Upper lobe of left lung (tissue), 6 donors: ENCODE measurements around the gene SNX1. TPM values are rescaled to one million over a fixed set of nuclear protein-coding genes. Genes with fewer than 3 reads are reported as not detected.
A peak's percentile ranks its signal among the peaks of the same experiment; 100 is the strongest.

Source experiments
- ATAC-seq, 2 donors: fragments of 200-7000 bp; cut with Tn5 transposase; one replicate each; pipeline ENCODE4 v1.9.1; 2022; ENCODE audit warnings: mild to moderate bottlenecking in 2 of 2, moderate library complexity in 2 of 2; ENCODE audit not compliant: low FRiP score in 2 of 2
- DNase-seq, 2 donors: peaks; one replicate each; pipeline ENCODE4 v3.0.0-alpha.2; 2019 to 2020
- H3K27ac ChIP-seq, 4 donors: fragments of 200-600 bp; sonication (generic); one replicate each; pipeline ENCODE4 v1.5.1; 2016 to 2019
- H3K27me3 ChIP-seq, 4 donors: fragments of 200-600 bp; sonication (generic); one replicate each; pipeline ENCODE4 v1.5.1; 2017 to 2019
- H3K36me3 ChIP-seq, 4 donors: fragments of 200-600 bp; sonication (generic); one replicate each; pipeline ENCODE4 v1.5.1; 2016 to 2019
- H3K4me1 ChIP-seq, 4 donors: fragments of 200-600 bp; sonication (generic); one replicate each; pipeline ENCODE4 v1.5.1; 2018 to 2019
- H3K4me3 ChIP-seq, 4 donors: fragments of 200-600 bp; sonication (generic); one replicate each; pipeline ENCODE4 v1.5.1; 2017 to 2019; ENCODE audit warnings: mild to moderate bottlenecking in 2 of 4, moderate library complexity in 1 of 4
- H3K9me3 ChIP-seq, 4 donors: fragments of 200-600 bp; sonication (generic); one replicate each; pipeline ENCODE4 v1.5.1; 2018 to 2019
- EP300 ChIP-seq, 4 donors: sonication (generic); formaldehyde crosslinking; IDR thresholded peaks; one replicate each; pipeline ENCODE4 v1.5.1; 2017; ENCODE audit warnings: antibody characterized with exemption in 4 of 4, control low read depth in 2 of 4
- POLR2A ChIP-seq, 4 donors: fragments of 450-650 bp; IDR thresholded peaks; one replicate each; pipeline ENCODE4 v1.5.1; 2016 to 2017; ENCODE audit warnings: antibody characterized with exemption in 4 of 4, mild to moderate bottlenecking in 2 of 4
- POLR2AphosphoS5 ChIP-seq, 2 donors: sonication (generic); formaldehyde crosslinking; IDR thresholded peaks; one replicate each; pipeline ENCODE4 v1.5.1; 2017; ENCODE audit warnings: antibody characterized with exemption in 2 of 2
- WGBS, 2 donors: methylation state at CpG; one replicate each; pipeline ENCODE4 v1.1.5; 2017 to 2018; 5-methylcytosine and 5-hydroxymethylcytosine counted together
- total RNA-seq, 6 donors: library from RNA; depleted of rRNA in 4 of 6; stranded (reverse); fragments of >200 nt in 4 of 6; gene quantifications; one replicate each; pipeline versions ENCODE4 v1.1.0 to v1.2.1, GENCODE V29; 2016 to 2021
- TF ChIP-seq, protein P1 (sequence below), 6 experiments: fragments of 450-650 bp in 4 of 6; fragments of 200-600 bp in 2 of 6; sonication (generic) in 2 of 6; IDR thresholded peaks; one replicate each; pipeline ENCODE4 v1.5.1; 2016 to 2019; ENCODE audit warnings: antibody characterized with exemption in 6 of 6
- donor health status: DM: no; HTN: no; CAD: no; lungs with moderate emphysema.
- donor health status: DM: no; HTN: yes; CAD: no; lungs with severe emphysema.

The SNX1 gene
- total RNA-seq, 6 donors from 2014 or later: 103 to 234 (median 154) TPM

DNA sequence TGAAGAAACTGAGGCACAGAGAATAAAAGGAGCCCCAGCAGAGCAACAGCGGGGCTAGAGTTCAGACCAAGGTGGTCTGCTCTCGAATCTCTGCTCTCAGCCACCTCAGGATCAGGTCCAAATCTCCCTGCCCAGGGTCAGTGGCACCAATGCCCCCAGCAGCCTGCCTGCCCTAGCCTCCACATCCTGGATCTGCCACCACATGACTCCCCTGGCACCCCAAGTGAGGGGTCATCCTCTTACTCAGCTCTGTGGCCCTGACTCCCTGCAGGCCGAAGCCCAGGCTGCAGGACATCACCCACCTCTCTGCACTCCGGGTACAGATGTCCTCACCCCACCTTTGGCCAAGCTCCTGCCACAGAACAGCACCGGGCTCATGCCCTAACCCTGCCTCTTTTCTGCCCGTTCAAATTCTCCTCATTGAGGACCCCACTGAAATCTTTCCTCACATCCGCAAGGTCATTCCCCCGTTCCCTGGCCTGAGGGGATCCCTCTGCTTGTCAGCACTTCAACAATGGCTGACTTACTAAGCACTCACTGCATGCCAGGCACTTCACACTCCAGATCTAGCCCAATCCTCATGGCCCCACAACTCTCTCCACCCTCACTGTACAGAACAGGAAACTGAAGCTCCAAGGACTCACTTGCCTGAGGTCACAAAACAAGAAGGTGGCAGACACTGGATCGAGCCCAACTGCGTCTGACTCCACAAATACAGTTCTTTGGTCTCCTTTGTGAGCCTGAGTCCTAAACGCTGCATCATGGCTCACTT, 62.8 kb downstream of the SNX1 start:
- WGBS, 2 donors: 83 to 89% methylated on average over 11 of the region's 11 CpGs
- ATAC-seq: no peak
- Histone ChIP-seq H3K9me3 (no peaks in the 10 kb centered on the region), H3K36me3 (peaks cover 53 to 79% (median 66%) of the 10 kb centered on the region in 4 donors), H3K27ac (peak overlapping the region in 1 of 4 donors; percentile 39), H3K4me3 (no peak overlapping the region), H3K4me1 (peaks cover 26 to 43% (median 40%) of the 10 kb centered on the region in 4 donors), H3K27me3 (no peaks in the 10 kb centered on the region)
- TF ChIP-seq EP300 (IDR thresholded peaks at IDR 0.05) (no peak), POLR2AphosphoS5 (IDR thresholded peaks at IDR 0.05) (no peak), POLR2A (IDR thresholded peaks at IDR 0.05) (no peak)
- TF ChIP-seq, protein P1, sequence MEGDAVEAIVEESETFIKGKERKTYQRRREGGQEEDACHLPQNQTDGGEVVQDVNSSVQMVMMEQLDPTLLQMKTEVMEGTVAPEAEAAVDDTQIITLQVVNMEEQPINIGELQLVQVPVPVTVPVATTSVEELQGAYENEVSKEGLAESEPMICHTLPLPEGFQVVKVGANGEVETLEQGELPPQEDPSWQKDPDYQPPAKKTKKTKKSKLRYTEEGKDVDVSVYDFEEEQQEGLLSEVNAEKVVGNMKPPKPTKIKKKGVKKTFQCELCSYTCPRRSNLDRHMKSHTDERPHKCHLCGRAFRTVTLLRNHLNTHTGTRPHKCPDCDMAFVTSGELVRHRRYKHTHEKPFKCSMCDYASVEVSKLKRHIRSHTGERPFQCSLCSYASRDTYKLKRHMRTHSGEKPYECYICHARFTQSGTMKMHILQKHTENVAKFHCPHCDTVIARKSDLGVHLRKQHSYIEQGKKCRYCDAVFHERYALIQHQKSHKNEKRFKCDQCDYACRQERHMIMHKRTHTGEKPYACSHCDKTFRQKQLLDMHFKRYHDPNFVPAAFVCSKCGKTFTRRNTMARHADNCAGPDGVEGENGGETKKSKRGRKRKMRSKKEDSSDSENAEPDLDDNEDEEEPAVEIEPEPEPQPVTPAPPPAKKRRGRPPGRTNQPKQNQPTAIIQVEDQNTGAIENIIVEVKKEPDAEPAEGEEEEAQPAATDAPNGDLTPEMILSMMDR (IDR thresholded peaks at IDR 0.05): no peak
- no peak for DNase-seq

DNA sequence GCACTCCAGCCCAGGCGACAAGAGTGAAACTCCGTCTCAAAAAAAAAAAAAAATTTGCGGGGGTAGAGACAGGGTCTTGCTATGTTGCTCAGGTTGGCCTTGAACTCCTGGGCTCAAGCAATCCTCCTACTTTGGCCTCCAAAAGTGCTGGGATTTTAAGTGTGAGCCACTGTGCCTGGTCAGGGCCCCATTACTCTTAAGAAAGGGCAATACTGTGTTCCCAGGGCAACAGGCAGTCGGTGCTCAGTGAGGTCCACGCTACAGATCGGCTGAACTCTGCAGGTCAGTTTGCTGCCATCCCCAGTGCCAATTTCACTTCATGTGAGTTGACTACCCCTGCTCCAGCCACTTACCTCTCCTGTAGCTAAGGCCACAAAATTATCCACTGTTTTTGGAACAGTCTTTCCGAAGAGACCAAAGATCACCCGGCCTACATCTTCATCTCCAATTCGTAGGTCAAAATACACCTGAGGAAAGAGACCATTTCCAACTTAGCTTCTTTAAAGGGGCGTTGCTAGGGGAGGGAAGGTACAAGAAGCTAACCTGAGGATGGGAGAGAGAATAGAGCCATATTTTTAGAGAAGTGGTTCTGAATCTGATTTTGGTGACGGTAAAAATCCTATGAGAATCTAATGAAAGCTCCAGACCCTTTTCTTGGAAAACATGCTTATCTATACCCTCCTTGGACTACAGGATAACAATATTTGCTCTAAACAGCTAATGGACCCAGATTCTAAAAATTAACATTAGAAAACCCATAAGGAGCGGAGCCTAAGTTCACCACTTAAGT, 66.1 kb downstream of the SNX1 start:
- TF ChIP-seq, protein P1 (IDR thresholded peaks at IDR 0.05): no peak
- TF ChIP-seq POLR2AphosphoS5 (IDR thresholded peaks at IDR 0.05) (no peak), EP300 (IDR thresholded peaks at IDR 0.05) (no peak), POLR2A (IDR thresholded peaks at IDR 0.05) (no peak)
- ATAC-seq (no peak), DNase-seq (no peak)
- Histone ChIP-seq H3K27ac (peak overlapping the region; percentile 82 to 95 (median 86)), H3K4me3 (peak overlapping the region; percentile 63 to 89 (median 85)), H3K4me1 (peaks cover 29 to 50% (median 47%) of the 10 kb centered on the region in 4 donors), H3K36me3 (peaks cover 36 to 48% (median 45%) of the 10 kb centered on the region in 4 donors), H3K27me3 (no peaks in the 10 kb centered on the region), H3K9me3 (no peaks in the 10 kb centered on the region)
- 50 to 53% methylated on average over 12 of the region's 12 CpGs for WGBS, 2 donors

DNA sequence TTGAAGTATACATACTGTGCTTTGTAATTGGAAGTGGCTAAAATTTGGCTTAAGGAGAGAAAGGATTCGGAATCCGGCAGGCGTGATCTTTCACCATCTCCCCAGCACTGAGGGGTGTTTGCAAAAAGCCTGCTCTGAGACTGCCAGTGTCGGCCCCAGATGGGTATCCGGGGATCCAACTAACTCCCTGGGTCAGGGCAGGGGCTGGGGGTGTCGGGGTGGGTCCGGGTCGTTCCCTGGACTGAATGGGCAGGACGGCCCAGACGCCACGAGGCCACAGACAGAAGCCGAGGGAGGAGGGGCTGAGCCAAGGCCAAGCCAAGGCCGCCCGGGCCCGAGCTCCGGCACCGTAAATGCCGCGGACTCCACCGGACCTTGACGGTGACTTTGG, 66.7 kb downstream of the SNX1 start:
- no peak for TF ChIP-seq POLR2A (IDR thresholded peaks at IDR 0.05)
- no peak for TF ChIP-seq EP300 (IDR thresholded peaks at IDR 0.05)
- no peak for TF ChIP-seq POLR2AphosphoS5 (IDR thresholded peaks at IDR 0.05)
- TF ChIP-seq, protein P1 (IDR thresholded peaks at IDR 0.05): no peak
- WGBS, 2 donors: 0% methylated on average over 7 to 13 of the region's 21 CpGs
- Histone ChIP-seq H3K9me3 (no peaks in the 10 kb centered on the region), H3K4me1 (peaks cover 29 to 50% (median 47%) of the 10 kb centered on the region in 4 donors), H3K27me3 (no peaks in the 10 kb centered on the region), H3K4me3 (peak overlapping the region; percentile 63 to 89 (median 85)), H3K36me3 (peaks cover 32 to 43% (median 39%) of the 10 kb centered on the region in 4 donors), H3K27ac (peak overlapping the region; percentile 82 to 95 (median 86))
- ATAC-seq: peak; percentile 48 to 71
- no peak for DNase-seq

DNA sequence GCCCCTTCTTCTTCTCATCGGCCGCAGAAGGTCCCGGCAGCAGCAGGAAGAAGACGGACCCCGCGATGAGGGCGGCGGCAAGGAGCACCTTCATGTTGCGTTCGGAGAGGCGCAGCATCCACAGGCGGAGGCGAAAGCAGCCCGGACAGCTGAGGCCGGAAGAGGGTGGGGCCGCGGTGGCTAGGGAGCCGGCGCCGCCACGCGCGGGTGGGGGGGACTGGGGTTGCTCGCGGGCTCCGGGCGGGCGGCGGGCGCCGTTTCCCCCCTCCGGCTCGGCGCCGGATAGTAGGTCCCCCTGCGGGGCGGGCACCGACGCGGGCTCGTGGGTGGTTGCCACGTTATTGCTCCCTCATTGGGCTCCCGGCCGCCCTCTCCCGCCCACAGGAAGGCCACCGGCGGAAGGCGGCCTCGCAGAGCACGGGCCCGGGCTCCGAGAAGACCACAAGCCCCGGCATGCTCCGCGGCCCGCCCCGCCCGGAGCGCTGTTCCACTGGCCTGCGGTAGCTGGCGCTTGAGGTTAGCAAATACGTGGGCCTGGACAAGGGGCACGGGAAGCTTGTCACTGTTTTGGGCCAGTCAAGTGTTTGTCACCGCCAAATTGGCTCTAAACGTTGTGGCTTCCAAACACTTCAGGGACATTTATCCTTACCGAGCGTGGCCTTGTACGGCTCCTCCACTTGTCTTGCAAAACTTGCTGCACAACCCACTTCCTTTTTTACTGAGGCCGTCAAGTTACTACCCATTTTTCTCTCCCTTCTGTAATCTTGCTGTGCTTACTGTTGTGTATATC, 67.3 kb downstream of the SNX1 start, which contains the start of gene PPIB:
Gene PPIB, minus strand, starts transcription at position 154 of the 790 bp plus-strand sequence. Its CDS starts 36 bp downstream, at position 118.
- Histone ChIP-seq H3K4me3 (peak within 1 kb of the TSS; percentile 63 to 89 (median 85)), H3K36me3 (peaks cover 29 to 37% (median 33%) of the 10 kb centered on the region in 4 donors), H3K27me3 (no peaks in the 10 kb centered on the region), H3K9me3 (no peaks in the 10 kb centered on the region), H3K4me1 (peaks cover 29 to 50% (median 47%) of the 10 kb centered on the region in 4 donors), H3K27ac (peak within 1 kb of the TSS; percentile 82 to 95 (median 86))
- 0% methylated on average over 8 to 51 of the region's 69 CpGs for WGBS, 2 donors
- TF ChIP-seq POLR2A (IDR thresholded peaks at IDR 0.05) (peak in 3 of 4 donors; percentile 35 to 84 (median 79)), EP300 (IDR thresholded peaks at IDR 0.05) (no peak), POLR2AphosphoS5 (IDR thresholded peaks at IDR 0.05) (peak; percentile 67 to 88)
- TF ChIP-seq, protein P1 (IDR thresholded peaks at IDR 0.05): peak in 4 of 6 experiments; percentile 19 to 60 (median 41)
- DNase-seq (peak; percentile 98 to 100), ATAC-seq (peak; percentile 98 to 99)
